HepG2 (cell line): ENCODE data around the gene SPHK2. TPM values are rescaled to one million over a fixed set of nuclear protein-coding genes. Genes with fewer than 3 reads are reported as not detected.

ENCODE experiments used
- AKAP8 ChIP-seq: sonication (generic); formaldehyde crosslinking; IDR thresholded peaks from 2 replicates; pipeline ENCODE4 v1.5.1; 2020; ENCODE audit warnings: mild to moderate bottlenecking, missing genetic modification reagents
- CERS6 ChIP-seq: sonication (generic); formaldehyde crosslinking; IDR thresholded peaks from 2 replicates; pipeline ENCODE4 v1.5.0; 2020; ENCODE audit warnings: missing genetic modification reagents
- KLF9 ChIP-seq: IDR thresholded peaks from 2 replicates; pipeline ENCODE4 v1.6.1; 2016; ENCODE audit warnings: low read depth
- MED8 ChIP-seq: sonication (generic); formaldehyde crosslinking; IDR thresholded peaks from 2 replicates; pipeline ENCODE4 v1.8.1; 2023; ENCODE audit warnings: mild to moderate bottlenecking, missing genetic modification reagents; ENCODE audit not compliant: insufficient replicate concordance
- MTF1 ChIP-seq: sonication (generic); formaldehyde crosslinking; IDR thresholded peaks from 2 replicates; pipeline ENCODE4 v1.5.0; 2020; ENCODE audit warnings: missing genetic modification reagents
- NCOR1 ChIP-seq: fragments of 200-600 bp; sonication (generic); IDR thresholded peaks from 2 replicates; pipeline ENCODE4 v1.7.0; 2017; ENCODE audit warnings: antibody characterized with exemption, low read length, borderline replicate concordance
- NFE2 ChIP-seq: sonication (generic); formaldehyde crosslinking; IDR thresholded peaks from 2 replicates; pipeline ENCODE4 v1.4.0; 2020; ENCODE audit warnings: missing genetic modification reagents
- SOX6 ChIP-seq, 2 experiments: fragments of 450-650 bp in 1 of 2; sonication (generic) in 1 of 2; formaldehyde crosslinking in 1 of 2; IDR thresholded peaks; 2 replicates each; pipeline versions ENCODE4 v1.4.0 to v1.6.1; 2017 to 2020; ENCODE audit warnings: antibody characterized with exemption in 1 of 2, mild to moderate bottlenecking in 1 of 2, missing genetic modification reagents in 1 of 2
- YEATS4 ChIP-seq: sonication (generic); formaldehyde crosslinking; IDR thresholded peaks from 2 replicates; pipeline ENCODE4 v1.4.0; 2020; ENCODE audit warnings: missing genetic modification reagents, borderline replicate concordance
- ZNF17 ChIP-seq: sonication (generic); formaldehyde crosslinking; IDR thresholded peaks from 2 replicates; pipeline ENCODE4 v1.5.0; 2020; ENCODE audit warnings: mild to moderate bottlenecking, missing genetic modification reagents
- ZNF589 ChIP-seq: sonication (generic); formaldehyde crosslinking; conservative IDR thresholded peaks from 2 replicates; pipeline ENCODE4 v1.8.0; 2022; ENCODE audit warnings: mild to moderate bottlenecking, moderate library complexity, missing genetic modification reagents
- ZSCAN29 ChIP-seq: sonication (generic); formaldehyde crosslinking; conservative IDR thresholded peaks from 2 replicates; pipeline ENCODE4 v1.4.0; 2020; ENCODE audit warnings: mild to moderate bottlenecking, missing genetic modification reagents
- polyA plus RNA-seq, 8 experiments: library from polyadenylated mRNA; depleted of rRNA in 3 of 8; stranded (reverse) in 7 of 8; unstranded in 1 of 8; fragments of >200 nt; fragmentation: Illumina TruSeq in 4 of 8; extraction: Trizol in 4 of 8; gene quantifications; 2 replicates each; pipeline versions ENCODE4 v1.2.1 to v1.2.3, GENCODE V29; 2011 to 2016; ENCODE audit warnings: low read depth in 4 of 8, missing spikeins in 1 of 8, mixed read lengths in 1 of 8; ENCODE audit not compliant: insufficient read depth in 1 of 8
- total RNA-seq, 5 experiments: library from RNA; depleted of rRNA; stranded (reverse); fragments of >200 nt; fragmentation: Illumina TruSeq; extraction: Trizol; gene quantifications; 2 replicates each; pipeline ENCODE4 v1.2.3, GENCODE V29; 2016; ENCODE audit warnings: low read depth in 1 of 5
- TF ChIP-seq, protein P1 (sequence below): sonication (generic); formaldehyde crosslinking; IDR thresholded peaks from 2 replicates; pipeline ENCODE4 v1.8.1; 2023; ENCODE audit warnings: mild to moderate bottlenecking, missing genetic modification reagents
- TF ChIP-seq, protein P2 (sequence below): sonication (generic); formaldehyde crosslinking; IDR thresholded peaks from 2 replicates; pipeline ENCODE4 v1.5.1; 2020; ENCODE audit warnings: mild to moderate bottlenecking, missing genetic modification reagents, moderate library complexity
- TF ChIP-seq, protein P3 (sequence below): sonication (generic); formaldehyde crosslinking; IDR thresholded peaks from 2 replicates; pipeline ENCODE4 v1.4.0; 2020; ENCODE audit warnings: mild to moderate bottlenecking, missing genetic modification reagents, borderline replicate concordance
- TF ChIP-seq, protein P4 (sequence below): sonication (generic); formaldehyde crosslinking; IDR thresholded peaks from 2 replicates; pipeline ENCODE4 v1.5.0; 2020; ENCODE audit warnings: missing genetic modification reagents, mild to moderate bottlenecking, borderline replicate concordance
- TF ChIP-seq, protein P5 (sequence below): IDR thresholded peaks from 2 replicates; pipeline ENCODE4 v1.6.1; 2016; ENCODE audit warnings: low read depth

Gene SPHK2
- total and polyA plus RNA-seq, 2 of the 13 experiments (the other 11 are each of a cell fraction or from before 2014, with no cell fraction given): 2.9 to 14.4 TPM

- TF ChIP-seq, protein P1, sequence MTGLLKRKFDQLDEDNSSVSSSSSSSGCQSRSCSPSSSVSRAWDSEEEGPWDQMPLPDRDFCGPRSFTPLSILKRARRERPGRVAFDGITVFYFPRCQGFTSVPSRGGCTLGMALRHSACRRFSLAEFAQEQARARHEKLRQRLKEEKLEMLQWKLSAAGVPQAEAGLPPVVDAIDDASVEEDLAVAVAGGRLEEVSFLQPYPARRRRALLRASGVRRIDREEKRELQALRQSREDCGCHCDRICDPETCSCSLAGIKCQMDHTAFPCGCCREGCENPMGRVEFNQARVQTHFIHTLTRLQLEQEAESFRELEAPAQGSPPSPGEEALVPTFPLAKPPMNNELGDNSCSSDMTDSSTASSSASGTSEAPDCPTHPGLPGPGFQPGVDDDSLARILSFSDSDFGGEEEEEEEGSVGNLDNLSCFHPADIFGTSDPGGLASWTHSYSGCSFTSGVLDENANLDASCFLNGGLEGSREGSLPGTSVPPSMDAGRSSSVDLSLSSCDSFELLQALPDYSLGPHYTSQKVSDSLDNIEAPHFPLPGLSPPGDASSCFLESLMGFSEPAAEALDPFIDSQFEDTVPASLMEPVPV (CRISPR knock-in tag): no peak
- TF ChIP-seq SOX6 (IDR thresholded peaks at IDR 0.05) (no peak), SOX6 (CRISPR knock-in tag; IDR thresholded peaks at IDR 0.05) (no peak), MED8 (CRISPR knock-in tag) (no peak), NFE2 (CRISPR knock-in tag) (no peak), CERS6 (CRISPR knock-in tag) (no peak), AKAP8 (no peak), ZNF589 (CRISPR knock-in tag) (no peak), MTF1 (CRISPR knock-in tag) (no peak), ZSCAN29 (CRISPR knock-in tag) (no peak), YEATS4 (CRISPR knock-in tag) (0 out of 2 replicates have a peak, but pooled peaks have one; percentile 3), ZNF17 (CRISPR knock-in tag) (no peak), KLF9 (CRISPR knock-in tag) (no peak), NCOR1 (no peak)
- TF ChIP-seq, protein P2, sequence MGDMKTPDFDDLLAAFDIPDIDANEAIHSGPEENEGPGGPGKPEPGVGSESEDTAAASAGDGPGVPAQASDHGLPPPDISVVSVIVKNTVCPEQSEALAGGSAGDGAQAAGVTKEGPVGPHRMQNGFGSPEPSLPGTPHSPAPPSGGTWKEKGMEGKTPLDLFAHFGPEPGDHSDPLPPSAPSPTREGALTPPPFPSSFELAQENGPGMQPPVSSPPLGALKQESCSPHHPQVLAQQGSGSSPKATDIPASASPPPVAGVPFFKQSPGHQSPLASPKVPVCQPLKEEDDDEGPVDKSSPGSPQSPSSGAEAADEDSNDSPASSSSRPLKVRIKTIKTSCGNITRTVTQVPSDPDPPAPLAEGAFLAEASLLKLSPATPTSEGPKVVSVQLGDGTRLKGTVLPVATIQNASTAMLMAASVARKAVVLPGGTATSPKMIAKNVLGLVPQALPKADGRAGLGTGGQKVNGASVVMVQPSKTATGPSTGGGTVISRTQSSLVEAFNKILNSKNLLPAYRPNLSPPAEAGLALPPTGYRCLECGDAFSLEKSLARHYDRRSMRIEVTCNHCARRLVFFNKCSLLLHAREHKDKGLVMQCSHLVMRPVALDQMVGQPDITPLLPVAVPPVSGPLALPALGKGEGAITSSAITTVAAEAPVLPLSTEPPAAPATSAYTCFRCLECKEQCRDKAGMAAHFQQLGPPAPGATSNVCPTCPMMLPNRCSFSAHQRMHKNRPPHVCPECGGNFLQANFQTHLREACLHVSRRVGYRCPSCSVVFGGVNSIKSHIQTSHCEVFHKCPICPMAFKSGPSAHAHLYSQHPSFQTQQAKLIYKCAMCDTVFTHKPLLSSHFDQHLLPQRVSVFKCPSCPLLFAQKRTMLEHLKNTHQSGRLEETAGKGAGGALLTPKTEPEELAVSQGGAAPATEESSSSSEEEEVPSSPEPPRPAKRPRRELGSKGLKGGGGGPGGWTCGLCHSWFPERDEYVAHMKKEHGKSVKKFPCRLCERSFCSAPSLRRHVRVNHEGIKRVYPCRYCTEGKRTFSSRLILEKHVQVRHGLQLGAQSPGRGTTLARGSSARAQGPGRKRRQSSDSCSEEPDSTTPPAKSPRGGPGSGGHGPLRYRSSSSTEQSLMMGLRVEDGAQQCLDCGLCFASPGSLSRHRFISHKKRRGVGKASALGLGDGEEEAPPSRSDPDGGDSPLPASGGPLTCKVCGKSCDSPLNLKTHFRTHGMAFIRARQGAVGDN (CRISPR knock-in tag): no peak
- TF ChIP-seq, protein P3, sequence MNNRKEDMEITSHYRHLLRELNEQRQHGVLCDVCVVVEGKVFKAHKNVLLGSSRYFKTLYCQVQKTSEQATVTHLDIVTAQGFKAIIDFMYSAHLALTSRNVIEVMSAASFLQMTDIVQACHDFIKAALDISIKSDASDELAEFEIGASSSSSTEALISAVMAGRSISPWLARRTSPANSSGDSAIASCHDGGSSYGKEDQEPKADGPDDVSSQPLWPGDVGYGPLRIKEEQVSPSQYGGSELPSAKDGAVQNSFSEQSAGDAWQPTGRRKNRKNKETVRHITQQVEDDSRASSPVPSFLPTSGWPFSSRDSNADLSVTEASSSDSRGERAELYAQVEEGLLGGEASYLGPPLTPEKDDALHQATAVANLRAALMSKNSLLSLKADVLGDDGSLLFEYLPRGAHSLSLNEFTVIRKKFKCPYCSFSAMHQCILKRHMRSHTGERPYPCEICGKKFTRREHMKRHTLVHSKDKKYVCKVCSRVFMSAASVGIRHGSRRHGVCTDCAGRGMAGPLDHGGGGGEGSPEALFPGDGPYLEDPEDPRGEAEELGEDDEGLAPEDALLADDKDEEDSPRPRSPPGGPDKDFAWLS (CRISPR knock-in tag): no peak
- TF ChIP-seq, protein P4, sequence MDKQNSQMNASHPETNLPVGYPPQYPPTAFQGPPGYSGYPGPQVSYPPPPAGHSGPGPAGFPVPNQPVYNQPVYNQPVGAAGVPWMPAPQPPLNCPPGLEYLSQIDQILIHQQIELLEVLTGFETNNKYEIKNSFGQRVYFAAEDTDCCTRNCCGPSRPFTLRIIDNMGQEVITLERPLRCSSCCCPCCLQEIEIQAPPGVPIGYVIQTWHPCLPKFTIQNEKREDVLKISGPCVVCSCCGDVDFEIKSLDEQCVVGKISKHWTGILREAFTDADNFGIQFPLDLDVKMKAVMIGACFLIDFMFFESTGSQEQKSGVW (CRISPR knock-in tag): no peak
- TF ChIP-seq, protein P5, sequence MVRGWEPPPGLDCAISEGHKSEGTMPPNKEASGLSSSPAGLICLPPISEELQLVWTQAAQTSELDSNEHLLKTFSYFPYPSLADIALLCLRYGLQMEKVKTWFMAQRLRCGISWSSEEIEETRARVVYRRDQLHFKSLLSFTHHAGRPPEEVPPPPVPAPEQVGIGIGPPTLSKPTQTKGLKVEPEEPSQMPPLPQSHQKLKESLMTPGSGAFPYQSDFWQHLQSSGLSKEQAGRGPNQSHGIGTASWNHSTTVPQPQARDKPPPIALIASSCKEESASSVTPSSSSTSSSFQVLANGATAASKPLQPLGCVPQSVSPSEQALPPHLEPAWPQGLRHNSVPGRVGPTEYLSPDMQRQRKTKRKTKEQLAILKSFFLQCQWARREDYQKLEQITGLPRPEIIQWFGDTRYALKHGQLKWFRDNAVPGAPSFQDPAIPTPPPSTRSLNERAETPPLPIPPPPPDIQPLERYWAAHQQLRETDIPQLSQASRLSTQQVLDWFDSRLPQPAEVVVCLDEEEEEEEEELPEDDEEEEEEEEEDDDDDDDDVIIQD (CRISPR knock-in tag): no peak
Measured at GRCh38 chr19:48636859-48637448, 17.6 kb downstream of the SPHK2 start, which contains the start of gene DBP (continued).
